Mesenchymal stem cell (in vitro differentiated cells and primary cell): ENCODE measurements around the gene RNF44.
"Not testable (repeated sequence)": the region's sequence is repeated elsewhere in the genome, so short reads cannot be mapped to it uniquely, and the experiment has no call there.

Source experiments
- DNase-seq: peaks from one replicate; pipeline ENCODE4 v3.0.0-alpha.2; 2013
- H2AFZ ChIP-seq: one replicate; pipeline ENCODE4 v1.6.1; 2013; ENCODE audit warnings: low read depth, mild to moderate bottlenecking, control low read depth, inconsistent platforms, low read length, moderate library complexity
- H2AK5ac ChIP-seq: 2 replicates; pipeline ENCODE4 v1.6.1; 2013; ENCODE audit warnings: low read length, moderate library complexity, mild to moderate bottlenecking, inconsistent platforms; ENCODE audit not compliant: severe bottlenecking
- H2BK120ac ChIP-seq: one replicate; pipeline ENCODE4 v1.6.1; 2013; ENCODE audit warnings: low read depth, mild to moderate bottlenecking, inconsistent platforms, low read length, moderate library complexity
- H2BK12ac ChIP-seq, 2 experiments: one replicate each; pipeline ENCODE4 v1.6.1; 2013; ENCODE audit warnings: inconsistent platforms in 2 of 2, low read length in 2 of 2, mild to moderate bottlenecking in 2 of 2, moderate library complexity in 2 of 2, control low read depth in 1 of 2
- H2BK15ac ChIP-seq: one replicate; pipeline ENCODE4 v1.6.1; 2013; ENCODE audit warnings: mild to moderate bottlenecking, low read depth, inconsistent platforms; ENCODE audit not compliant: poor library complexity, severe bottlenecking
- H2BK5ac ChIP-seq: 2 replicates; pipeline ENCODE4 v1.6.1; 2013; ENCODE audit warnings: low read depth, mild to moderate bottlenecking, low read length, control low read depth, inconsistent platforms; ENCODE audit not compliant: poor library complexity, severe bottlenecking
- H3K14ac ChIP-seq, 2 experiments: one replicate each; pipeline ENCODE4 v1.6.1; 2013; ENCODE audit warnings: inconsistent platforms in 2 of 2, low read length in 2 of 2, control low read depth in 1 of 2, mild to moderate bottlenecking in 1 of 2, moderate library complexity in 1 of 2
- H3K18ac ChIP-seq, 2 experiments: one replicate each; pipeline ENCODE4 v1.6.1; 2013; ENCODE audit warnings: inconsistent platforms in 2 of 2, low read length in 2 of 2, control low read depth in 1 of 2, low read depth in 1 of 2, mild to moderate bottlenecking in 1 of 2
- H3K23ac ChIP-seq, 2 experiments: one replicate each; pipeline ENCODE4 v1.6.1; 2013; ENCODE audit warnings: inconsistent platforms in 2 of 2, low read length in 2 of 2, mild to moderate bottlenecking in 2 of 2, moderate library complexity in 2 of 2, control low read depth in 1 of 2
- H3K27ac ChIP-seq: 2 replicates; pipeline ENCODE4 v1.5.1; 2013; ENCODE audit warnings: mild to moderate bottlenecking, moderate library complexity, low read length, control low read depth, inconsistent platforms; ENCODE audit not compliant: poor library complexity, severe bottlenecking
- H3K27me3 ChIP-seq, 2 experiments: 2 replicates each; pipeline versions ENCODE4 v1.6.1 to v1.7.0; 2013; ENCODE audit warnings: low read length in 2 of 2, mild to moderate bottlenecking in 2 of 2, moderate library complexity in 2 of 2, control low read depth in 1 of 2, inconsistent platforms in 1 of 2; ENCODE audit not compliant: control insufficient read depth in 1 of 2, insufficient read depth in 1 of 2
- H3K36me3 ChIP-seq, 2 experiments: 2 replicates each; pipeline versions ENCODE4 v1.6.1 to v1.7.0; 2013; ENCODE audit warnings: low read length in 2 of 2, control low read depth in 1 of 2, inconsistent platforms in 1 of 2, low read depth in 1 of 2, mild to moderate bottlenecking in 1 of 2; ENCODE audit not compliant: insufficient read depth in 2 of 2, control insufficient read depth in 1 of 2
- H3K4ac ChIP-seq, 2 experiments: one replicate each; pipeline ENCODE4 v1.6.1; 2013; ENCODE audit warnings: inconsistent platforms in 2 of 2, low read length in 2 of 2, mild to moderate bottlenecking in 2 of 2, moderate library complexity in 2 of 2, control low read depth in 1 of 2, low read depth in 1 of 2
- H3K4me1 ChIP-seq: 2 replicates; pipeline ENCODE4 v1.6.1; 2013; ENCODE audit warnings: low read depth, low read length, control low read depth; ENCODE audit not compliant: control insufficient read depth, insufficient read depth
- H3K4me2 ChIP-seq: 2 replicates; pipeline ENCODE4 v1.6.1; 2013; ENCODE audit warnings: low read length, mild to moderate bottlenecking, inconsistent platforms; ENCODE audit not compliant: poor library complexity, severe bottlenecking
- H3K4me3 ChIP-seq, 2 experiments: 2 replicates each; pipeline versions ENCODE4 v1.5.1 to v1.7.0; 2013; ENCODE audit warnings: low read length in 2 of 2, mild to moderate bottlenecking in 2 of 2, control low read depth in 1 of 2, low read depth in 1 of 2; ENCODE audit not compliant: insufficient read depth in 1 of 2
- H3K79me1 ChIP-seq: replicated peaks from 2 replicates; pipeline ENCODE4 v1.6.1; 2013; ENCODE audit warnings: mild to moderate bottlenecking, control low read depth, low read length, inconsistent platforms; ENCODE audit not compliant: poor library complexity, severe bottlenecking
- H3K9ac ChIP-seq: 2 replicates; pipeline ENCODE4 v1.7.0; 2013; ENCODE audit warnings: mild to moderate bottlenecking, low read length, moderate library complexity
- H3K9me3 ChIP-seq: 2 replicates; pipeline ENCODE4 v1.7.0; 2013; ENCODE audit warnings: mild to moderate bottlenecking, low read length; ENCODE audit not compliant: control insufficient read depth
- H4K8ac ChIP-seq: one replicate; pipeline ENCODE4 v1.6.1; 2013; ENCODE audit warnings: inconsistent platforms, mild to moderate bottlenecking, low read length, moderate library complexity
- H4K91ac ChIP-seq: one replicate; pipeline ENCODE4 v1.6.1; 2013; ENCODE audit warnings: mild to moderate bottlenecking, low read length, inconsistent platforms
- WGBS: methylation state at CpG from one replicate; pipeline ENCODE4 v1.1.7; 2013; ENCODE audit warnings: mixed read lengths; 5-methylcytosine and 5-hydroxymethylcytosine counted together

RNF44 gene

DNA sequence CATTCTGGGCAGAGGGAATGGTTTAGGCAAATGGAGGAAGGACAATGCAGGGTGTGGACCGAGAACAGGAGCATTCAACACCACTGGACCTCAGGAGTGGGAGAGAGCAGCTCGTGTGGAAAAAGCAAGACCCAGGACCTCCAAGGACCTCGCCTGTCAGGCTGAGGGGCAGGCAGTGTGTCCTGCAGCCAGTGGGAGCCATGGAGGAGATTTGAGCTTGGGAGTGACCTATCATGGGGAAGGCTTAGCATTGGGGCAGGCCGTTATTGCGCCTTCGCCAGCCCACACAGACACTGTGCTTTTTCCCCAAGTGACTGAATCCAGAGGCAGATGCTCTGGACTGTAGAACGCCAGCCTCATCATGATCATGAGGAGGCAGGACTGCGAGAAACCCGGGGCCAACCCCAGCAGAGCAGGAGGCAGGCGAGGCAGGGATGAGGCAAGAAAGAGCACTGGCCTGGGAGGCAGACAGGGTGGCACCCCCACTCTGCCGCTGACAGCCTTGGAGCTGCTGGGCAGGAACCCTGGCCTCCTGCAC is 15.2 kb upstream of the RNF44 start:
- no peak overlapping the region for H3K9ac ChIP-seq
- no peak overlapping the region for H2BK120ac ChIP-seq
- H4K8ac ChIP-seq, result no peak overlapping the region
- H2AFZ ChIP-seq, result no peak overlapping the region
- H3K9me3 ChIP-seq, result no peaks in the 10 kb centered on the region
- no peak overlapping the region for H3K18ac ChIP-seq
- no peak overlapping the region for H2BK15ac ChIP-seq
- no peak overlapping the region for H3K4me3 ChIP-seq
- H3K36me3 ChIP-seq, result no peaks in the 10 kb centered on the region
- H3K79me1 ChIP-seq, result no peaks in the 10 kb centered on the region
- no peak overlapping the region for H3K14ac ChIP-seq
- DNase-seq, result no peak
- H3K23ac ChIP-seq, result no peak overlapping the region
- no peak overlapping the region for H3K4ac ChIP-seq
- H2BK5ac ChIP-seq, result no peak overlapping the region
- peaks cover 16% of the 10 kb centered on the region for H3K4me1 ChIP-seq
- no peak overlapping the region for H2BK12ac ChIP-seq
- H2AK5ac ChIP-seq, result no peak overlapping the region
- no peak overlapping the region for H4K91ac ChIP-seq
- no peak overlapping the region for H3K27ac ChIP-seq
- WGBS, result 79% methylated on average over 11 of the region's 11 CpGs
- H3K27me3 ChIP-seq, result peaks cover 3 to 17% of the 10 kb centered on the region in 2 experiments
- H3K4me2 ChIP-seq, result no peak overlapping the region

DNA sequence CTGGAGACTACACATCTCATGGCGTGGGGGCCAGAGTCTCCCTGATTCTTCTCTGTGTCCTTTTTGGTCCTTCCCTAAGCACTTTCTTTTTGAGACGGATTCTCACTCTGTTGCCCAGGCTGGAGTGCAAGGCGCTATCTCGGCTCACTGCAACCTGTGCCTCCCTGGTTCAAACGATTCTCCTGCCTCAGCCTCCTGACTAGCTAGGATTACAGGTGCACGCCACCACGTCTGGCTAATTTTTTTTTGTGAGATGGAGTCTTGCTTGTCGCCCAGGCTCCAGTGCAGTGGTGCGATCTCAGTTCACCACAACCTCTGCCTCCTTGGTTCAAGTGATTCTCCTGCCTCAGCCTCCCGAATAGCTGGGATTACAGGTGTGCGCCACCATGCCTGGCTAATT is 13.7 kb upstream of the RNF44 start:
- not testable (repeated sequence) for H2BK15ac ChIP-seq, H3K79me1 ChIP-seq, H2AFZ ChIP-seq, H4K91ac ChIP-seq, H2AK5ac ChIP-seq, H3K23ac ChIP-seq, H3K4me3 ChIP-seq, H3K4ac ChIP-seq, H3K4me2 ChIP-seq, H4K8ac ChIP-seq, H3K18ac ChIP-seq, H2BK12ac ChIP-seq, DNase-seq, H2BK120ac ChIP-seq, H3K14ac ChIP-seq, H2BK5ac ChIP-seq, H3K9ac ChIP-seq, H3K36me3 ChIP-seq, H3K27ac ChIP-seq, H3K9me3 ChIP-seq
- H3K27me3 ChIP-seq, result peaks cover 3 to 17% of the 10 kb centered on the region in 2 experiments
- 81% methylated on average over 11 of the region's 11 CpGs for WGBS
- H3K4me1 ChIP-seq, result peaks cover 16% of the 10 kb centered on the region

DNA sequence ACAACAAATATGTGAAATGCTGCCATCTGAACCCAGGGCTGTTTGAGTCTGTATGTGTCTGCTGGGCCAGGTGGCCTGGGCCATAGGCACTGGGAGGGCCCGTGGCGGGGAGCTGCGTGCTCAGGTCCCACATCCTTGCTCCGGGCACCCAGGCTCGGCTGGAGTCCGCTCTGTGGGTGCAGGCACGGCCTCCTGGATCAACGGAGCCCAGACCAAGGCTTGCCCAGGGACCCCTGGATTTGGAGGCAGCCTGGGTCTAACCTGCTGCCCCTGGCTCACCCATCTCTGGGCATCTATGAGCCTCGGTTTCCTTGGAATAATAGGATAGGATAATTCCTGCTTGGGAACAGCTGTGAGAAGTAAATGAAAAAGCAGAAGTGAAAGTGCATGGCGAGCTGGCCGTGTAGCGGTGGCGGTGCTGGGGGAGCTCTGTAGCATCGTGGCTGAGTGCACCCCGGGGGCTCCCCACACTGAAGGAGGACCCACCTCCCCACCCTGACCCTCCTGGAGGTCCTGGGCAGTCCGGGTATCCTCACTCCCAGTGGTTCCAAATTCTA is 13.2 kb upstream of the RNF44 start:
- Histone ChIP-seq H3K23ac (no peak overlapping the region), H2AFZ (no peak overlapping the region), H3K4me2 (no peak overlapping the region), H4K8ac (no peak overlapping the region), H3K4ac (no peak overlapping the region), H3K18ac (no peak overlapping the region), H4K91ac (no peak overlapping the region), H3K36me3 (no peaks in the 10 kb centered on the region), H3K9me3 (no peaks in the 10 kb centered on the region), H3K4me3 (no peak overlapping the region), H3K27ac (no peak overlapping the region), H3K79me1 (no peaks in the 10 kb centered on the region), H2BK120ac (no peak overlapping the region), H2BK5ac (no peak overlapping the region), H3K9ac (no peak overlapping the region), H2BK15ac (no peak overlapping the region), H3K14ac (no peak overlapping the region), H3K27me3 (peaks cover 3 to 17% of the 10 kb centered on the region in 2 experiments), H3K4me1 (peaks cover 18% of the 10 kb centered on the region), H2BK12ac (no peak overlapping the region), H2AK5ac (no peak overlapping the region)
- WGBS, result 86% methylated on average over 16 of the region's 16 CpGs
- DNase-seq, result no peak

DNA sequence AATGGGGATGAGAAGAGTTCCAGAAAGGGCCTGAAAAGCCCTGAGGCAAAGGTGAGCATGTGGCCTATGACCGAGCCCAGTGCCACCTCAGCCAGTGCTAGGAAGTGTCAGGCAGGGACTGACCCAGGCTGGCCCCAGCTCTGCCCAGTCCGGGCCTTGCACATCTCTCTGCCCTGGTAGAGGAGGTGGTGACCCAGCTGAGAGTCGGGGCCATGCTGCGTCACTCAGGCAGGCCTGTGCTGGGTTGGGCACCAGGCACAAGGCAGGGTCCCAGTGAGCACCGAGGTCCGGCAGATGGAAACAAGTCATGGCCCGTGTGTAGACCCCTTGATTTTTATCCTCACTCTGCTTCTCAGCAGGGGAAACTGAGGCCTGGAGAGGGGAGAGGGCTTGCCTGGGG is 12.7 kb upstream of the RNF44 start:
- no peak overlapping the region for H3K18ac ChIP-seq
- no peak overlapping the region for H3K23ac ChIP-seq
- H3K14ac ChIP-seq, result peak overlapping the region in 1 of 2 experiments; percentile 41
- no peak overlapping the region for H3K4me3 ChIP-seq
- no peak overlapping the region for H2AFZ ChIP-seq
- no peak overlapping the region for H2BK5ac ChIP-seq
- 86% methylated on average over 4 of the region's 7 CpGs for WGBS
- H3K36me3 ChIP-seq, result no peaks in the 10 kb centered on the region
- no peak overlapping the region for H2BK120ac ChIP-seq
- H3K9me3 ChIP-seq, result no peaks in the 10 kb centered on the region
- DNase-seq, result no peak
- no peak overlapping the region for H2BK15ac ChIP-seq
- no peaks in the 10 kb centered on the region for H3K79me1 ChIP-seq
- no peak overlapping the region for H3K4me2 ChIP-seq
- no peak overlapping the region for H3K9ac ChIP-seq
- H4K91ac ChIP-seq, result peak overlapping the region; percentile 18
- H4K8ac ChIP-seq, result peak overlapping the region; percentile 19
- H2BK12ac ChIP-seq, result no peak overlapping the region
- peaks cover 18% of the 10 kb centered on the region for H3K4me1 ChIP-seq
- no peak overlapping the region for H3K4ac ChIP-seq
- peaks cover 3 to 17% of the 10 kb centered on the region in 2 experiments for H3K27me3 ChIP-seq
- no peak overlapping the region for H3K27ac ChIP-seq
- H2AK5ac ChIP-seq, result no peak overlapping the region
